OCI-LY7 (cell line): ENCODE data around the gene PANK4.

Source experiments
- CTCF ChIP-seq: fragments of 200-600 bp; sonication (generic); conservative IDR thresholded peaks from 2 replicates; pipeline ENCODE4 v1.5.1; 2014; ENCODE audit warnings: mild to moderate bottlenecking, antibody characterized with exemption, low read length, moderate library complexity, mixed read lengths
- EZH2phosphoT487 ChIP-seq: fragments of 200-600 bp; sonication (generic); IDR thresholded peaks from 2 replicates; pipeline ENCODE4 v1.6.1; 2018; ENCODE audit warnings: low read depth, borderline replicate concordance, mild to moderate bottlenecking, mixed run types, antibody characterized with exemption, low read length, moderate library complexity, mixed read lengths

DNA sequence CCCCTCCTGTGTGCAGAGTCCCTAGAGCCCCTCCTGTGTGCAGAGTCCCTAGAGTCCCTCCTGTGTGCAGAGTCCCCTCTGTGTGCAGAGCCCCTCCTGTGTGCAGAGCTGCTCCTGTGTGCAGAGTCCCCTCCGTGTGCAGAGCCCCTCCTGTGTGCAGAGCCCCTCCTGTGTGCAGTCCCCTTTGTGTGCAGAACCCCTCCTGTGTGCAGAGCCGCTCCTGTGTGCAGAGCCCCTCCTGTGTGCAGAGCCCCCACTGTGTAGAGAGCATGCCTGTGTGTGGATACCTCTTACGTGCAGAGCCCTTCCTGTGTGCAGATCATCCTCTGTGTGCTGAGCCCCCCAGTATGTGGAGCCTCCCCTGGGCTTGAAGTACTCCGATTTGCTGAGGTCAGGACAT is 12.0 kb upstream of the PANK4 start:
- TF ChIP-seq CTCF (no peak), EZH2phosphoT487 (no peak)
